NT2/D1 (cell line): Measurements from ENCODE around the gene KCTD14.

ENCODE experiments used
- DNase-seq: peaks from one replicate; pipeline ENCODE4 v3.0.0-alpha.2; 2011; ENCODE audit warnings: low read depth, low spot score
- H3K27me3 ChIP-seq: 2 replicates; pipeline ENCODE4 v1.6.0; 2011; ENCODE audit warnings: mild to moderate bottlenecking; ENCODE audit not compliant: insufficient read length, insufficient read depth
- H3K36me3 ChIP-seq: 2 replicates; pipeline ENCODE4 v1.6.1; 2011; ENCODE audit warnings: mild to moderate bottlenecking, low read length, mixed read lengths; ENCODE audit not compliant: insufficient read depth, insufficient read length
- H3K4me1 ChIP-seq: 2 replicates; pipeline ENCODE4 v1.5.1; 2011; ENCODE audit not compliant: insufficient read depth, insufficient read length
- H3K4me3 ChIP-seq: 2 replicates; pipeline ENCODE4 v1.5.1; 2011; ENCODE audit warnings: low read depth; ENCODE audit not compliant: insufficient read length
- H3K9ac ChIP-seq: 2 replicates; pipeline ENCODE4 v1.6.0; 2011; ENCODE audit warnings: low read depth; ENCODE audit not compliant: insufficient read length
- H3K9me3 ChIP-seq: 2 replicates; pipeline ENCODE4 v1.5.1; 2011; ENCODE audit warnings: mild to moderate bottlenecking, low read length; ENCODE audit not compliant: insufficient read depth
- SUZ12 ChIP-seq: IDR thresholded peaks from 2 replicates; pipeline ENCODE4 v1.6.1; 2011; ENCODE audit not compliant: insufficient read length, insufficient read depth; ENCODE audit errors: extremely low read depth
- YY1 ChIP-seq: IDR thresholded peaks from 2 replicates; pipeline ENCODE4 v1.6.1; 2011; ENCODE audit not compliant: insufficient read length, insufficient read depth
- ZNF274 ChIP-seq: IDR thresholded peaks from 2 replicates; pipeline ENCODE4 v1.6.1; 2011; ENCODE audit warnings: mild to moderate bottlenecking, low read depth, low read length

Gene KCTD14

GRCh38 chr11:78038697-78039313 lies 15.7 kb upstream of the KCTD14 start:
- no peak for TF ChIP-seq ZNF274
- TF ChIP-seq SUZ12 = no peak
- TF ChIP-seq YY1 = no peak
- no peak overlapping the region for H3K9ac ChIP-seq

DNA sequence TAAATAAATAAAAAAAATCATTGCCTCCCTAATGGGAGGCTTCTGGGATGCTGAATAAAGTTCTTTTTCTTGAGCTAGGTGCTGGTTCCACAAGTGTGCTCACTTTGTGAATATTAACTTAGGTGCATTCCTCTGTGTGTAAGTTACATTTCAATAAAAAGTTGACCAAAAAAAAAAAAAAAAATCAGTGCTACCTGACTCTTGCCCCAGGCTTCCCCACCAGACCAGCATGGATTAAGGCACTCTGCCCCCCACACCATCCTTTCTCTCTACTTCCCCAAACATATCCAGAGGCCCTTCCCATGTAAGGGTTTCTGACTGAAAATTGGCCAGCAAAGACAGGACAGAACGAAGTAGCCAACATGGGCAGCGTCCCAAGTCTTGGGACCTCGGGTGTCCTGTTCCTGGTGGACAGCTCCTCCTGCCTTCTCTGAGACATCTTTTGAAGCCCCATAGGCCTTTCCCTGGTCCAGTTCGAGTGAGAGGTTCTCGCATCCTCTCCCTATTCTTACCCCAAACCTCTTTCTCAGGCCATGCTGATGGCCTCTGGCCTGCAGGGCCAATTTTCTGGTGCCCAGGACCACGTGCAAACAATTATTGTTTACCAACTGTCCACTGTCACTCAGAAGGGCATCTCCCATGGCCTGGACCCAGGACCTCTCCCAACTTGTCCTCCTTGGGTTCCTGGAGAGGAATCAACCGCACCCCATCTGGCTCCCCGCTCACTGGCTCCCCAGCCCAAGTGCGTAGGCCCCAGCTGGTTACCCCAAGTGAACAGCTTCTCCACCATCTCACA lies 14.9 kb upstream of the KCTD14 start:
- TF ChIP-seq SUZ12 (no peak), ZNF274 (no peak), YY1 (no peak)
- Histone ChIP-seq H3K36me3 (no peaks in the 10 kb centered on the region), H3K4me3 (no peak overlapping the region), H3K9me3 (no peaks in the 10 kb centered on the region), H3K9ac (no peak overlapping the region), H3K4me1 (no peaks in the 10 kb centered on the region), H3K27me3 (no peaks in the 10 kb centered on the region)
- DNase-seq = no peak

More at GRCh38 chr11:78038697-78039313, 15.7 kb upstream of the KCTD14 start:
- no peaks in the 10 kb centered on the region for H3K27me3 ChIP-seq
- no peak overlapping the region for H3K4me3 ChIP-seq
- no peaks in the 10 kb centered on the region for H3K9me3 ChIP-seq
- no peak for DNase-seq
- H3K36me3 ChIP-seq = no peaks in the 10 kb centered on the region
- H3K4me1 ChIP-seq = no peaks in the 10 kb centered on the region

DNA sequence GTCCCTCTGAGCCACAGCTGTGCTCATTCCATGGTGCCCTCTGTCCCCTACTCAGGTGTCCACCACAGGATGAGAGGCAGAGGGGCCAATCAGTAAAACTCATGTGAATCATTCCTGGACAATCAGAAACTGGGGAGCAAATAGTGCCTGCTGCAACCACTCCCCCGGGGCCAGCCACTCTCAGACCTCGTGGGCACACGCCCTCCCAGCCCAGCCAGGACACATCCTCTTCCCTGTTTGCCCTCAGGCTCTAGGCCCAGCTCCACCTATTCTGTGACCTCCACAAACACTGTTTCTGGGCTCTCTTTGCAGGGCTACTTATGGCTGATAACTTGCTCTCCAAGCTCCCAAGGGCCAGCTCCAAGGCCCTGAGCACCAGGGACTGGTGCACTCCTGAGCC lies 14.0 kb upstream of the KCTD14 start:
- no peaks in the 10 kb centered on the region for H3K27me3 ChIP-seq
- no peaks in the 10 kb centered on the region for H3K4me1 ChIP-seq
- no peaks in the 10 kb centered on the region for H3K9me3 ChIP-seq

GRCh38 chr11:78036313-78036712 lies 13.2 kb upstream of the KCTD14 start:
- H3K27me3 ChIP-seq = no peaks in the 10 kb centered on the region

More for the DNA sequence above, 14.0 kb upstream of the KCTD14 start:
- TF ChIP-seq YY1 (no peak), ZNF274 (no peak), SUZ12 (no peak)
- Histone ChIP-seq H3K36me3 (no peaks in the 10 kb centered on the region), H3K4me3 (no peak overlapping the region), H3K9ac (no peak overlapping the region)
- DNase-seq = no peak

DNA sequence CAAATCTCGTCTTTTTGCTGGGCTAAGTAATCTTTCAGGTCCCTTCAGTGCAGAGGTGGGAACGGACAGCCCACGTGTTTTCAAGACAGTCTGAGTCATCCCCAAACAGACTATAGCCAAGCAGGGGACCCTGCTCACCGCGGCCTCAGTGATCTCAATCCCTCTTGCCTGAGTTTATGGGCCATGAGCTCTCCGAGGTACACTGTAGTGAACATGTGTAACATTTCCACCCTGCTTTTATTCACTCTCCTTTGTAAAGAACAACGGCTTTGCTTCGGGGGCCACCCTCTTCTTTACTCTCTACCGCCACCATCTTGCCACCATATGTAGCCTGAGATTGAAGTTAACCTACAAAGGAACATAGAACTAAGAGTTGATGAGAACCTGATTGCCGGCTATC lies 11.5 kb upstream of the KCTD14 start:
- Histone ChIP-seq H3K4me3 (no peak overlapping the region), H3K9ac (no peak overlapping the region), H3K9me3 (no peaks in the 10 kb centered on the region), H3K27me3 (no peaks in the 10 kb centered on the region), H3K36me3 (no peaks in the 10 kb centered on the region), H3K4me1 (peaks cover 5% of the 10 kb centered on the region)
- DNase-seq = no peak
- no peak for TF ChIP-seq ZNF274
- no peak for TF ChIP-seq YY1
- TF ChIP-seq SUZ12 = no peak

More at GRCh38 chr11:78036313-78036712, 13.2 kb upstream of the KCTD14 start:
- Histone ChIP-seq H3K9ac (no peak overlapping the region), H3K9me3 (no peaks in the 10 kb centered on the region), H3K4me3 (no peak overlapping the region), H3K36me3 (no peaks in the 10 kb centered on the region), H3K4me1 (no peaks in the 10 kb centered on the region)
- DNase-seq = no peak
- no peak for TF ChIP-seq ZNF274
- no peak for TF ChIP-seq SUZ12
- TF ChIP-seq YY1 = no peak

- Histone ChIP-seq H3K4me3 (no peak overlapping the region), H3K36me3 (no peaks in the 10 kb centered on the region), H3K9ac (no peak overlapping the region), H3K4me1 (peaks cover 5% of the 10 kb centered on the region), H3K27me3 (no peaks in the 10 kb centered on the region), H3K9me3 (no peaks in the 10 kb centered on the region)
- TF ChIP-seq ZNF274 = no peak
- no peak for DNase-seq
These were observed 10.0 kb upstream of the KCTD14 start for GRCh38 chr11:78033040-78033439.

- no peak for TF ChIP-seq SUZ12
- no peak for TF ChIP-seq ZNF274
- TF ChIP-seq YY1 = no peak
- no peak for DNase-seq
- Histone ChIP-seq H3K9me3 (no peaks in the 10 kb centered on the region), H3K36me3 (no peaks in the 10 kb centered on the region), H3K4me1 (peaks cover 5% of the 10 kb centered on the region), H3K27me3 (no peaks in the 10 kb centered on the region), H3K4me3 (no peak overlapping the region), H3K9ac (no peak overlapping the region)
These were observed 9.0 kb upstream of the KCTD14 start for GRCh38 chr11:78032090-78032489.
